ENCODE measurements around the gene C22orf31.

C22orf31 gene

DNA sequence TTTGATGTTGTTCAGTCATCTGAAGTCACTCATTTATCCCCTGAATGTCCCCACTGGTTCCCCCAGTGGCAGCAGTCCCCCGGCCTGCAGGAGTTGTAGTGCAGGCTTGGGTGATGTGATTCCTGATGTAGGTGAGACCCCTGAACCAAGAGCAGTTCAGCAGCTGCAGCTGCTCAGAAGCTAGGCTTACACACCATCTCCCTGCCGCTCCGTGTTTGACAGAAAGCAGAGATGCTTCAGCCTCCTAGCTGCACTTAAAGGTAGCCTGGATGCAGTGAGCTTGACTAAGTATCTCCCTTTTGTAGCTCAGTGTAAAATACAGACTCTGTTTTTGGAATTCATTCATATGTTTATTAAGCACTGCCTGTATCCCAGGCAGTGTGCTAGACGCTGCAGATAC, 47.3 kb downstream of the C22orf31 start:
- Mint-ChIP-seq H3K36me3 (peaks cover 8% of the 10 kb centered on the region), H3K4me1 (peaks cover 8% of the 10 kb centered on the region), H3K27ac (no peak overlapping the region), H3K4me3 (no peak overlapping the region), H3K27me3 (peaks cover 9% of the 10 kb centered on the region), H3K9me3 (peaks cover 5% of the 10 kb centered on the region)
- ATAC-seq (ENCODE audit: low read depth), result no peak
- no peak for DNase-seq (ENCODE audit: low spot score in 2 of 2)

DNA sequence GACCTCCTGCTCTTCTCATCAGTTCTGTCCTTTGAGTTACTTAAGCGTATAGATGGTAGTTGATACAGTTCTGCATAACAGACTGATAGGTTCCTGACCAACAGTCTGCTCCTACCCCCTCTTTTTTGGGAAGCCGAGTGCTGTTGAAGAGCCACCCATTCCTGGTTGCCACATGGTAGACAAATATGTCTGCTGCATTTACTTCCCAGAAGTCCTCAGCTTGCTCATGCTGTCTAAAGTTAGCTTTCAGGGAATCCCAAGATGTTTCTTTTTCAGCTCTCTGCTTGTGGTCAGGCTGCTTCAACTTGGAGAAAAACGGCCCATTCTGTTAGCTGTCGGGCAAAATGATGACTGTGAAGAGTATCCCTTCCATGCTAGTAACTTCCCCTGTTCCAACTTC, 48.7 kb downstream of the C22orf31 start:
- Mint-ChIP-seq H3K9me3 (peaks cover under 1% of the 10 kb centered on the region), H3K27ac (no peak overlapping the region), H3K4me3 (no peak overlapping the region), H3K27me3 (peaks cover 8% of the 10 kb centered on the region), H3K4me1 (peaks cover 8% of the 10 kb centered on the region), H3K36me3 (peaks cover 3% of the 10 kb centered on the region)
- ATAC-seq (ENCODE audit: low read depth), result no peak
- no peak for DNase-seq (ENCODE audit: low spot score in 2 of 2)

DNA sequence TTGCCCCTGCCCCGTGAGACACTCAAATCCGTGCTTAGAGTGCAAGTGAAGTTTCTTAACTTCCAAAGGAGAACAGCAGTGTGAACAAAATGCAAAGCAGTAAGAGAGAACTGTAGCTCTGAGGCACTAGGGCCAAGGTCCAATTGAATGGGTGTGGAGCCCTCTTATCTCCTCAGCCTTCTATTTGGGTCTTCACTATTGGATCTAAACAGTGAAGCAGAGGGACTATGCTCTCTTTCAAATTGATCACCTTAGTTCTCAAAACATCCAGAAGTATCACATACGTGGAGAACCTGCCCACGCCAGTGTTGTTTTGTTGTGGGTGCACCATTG, 49.6 kb downstream of the C22orf31 start:
- ATAC-seq (ENCODE audit: low read depth) (no peak), DNase-seq (ENCODE audit: low spot score in 2 of 2) (no peak)
- peaks cover 8% of the 10 kb centered on the region for H3K4me1 Mint-ChIP-seq
- no peak overlapping the region for H3K27ac Mint-ChIP-seq
- no peak overlapping the region for H3K4me3 Mint-ChIP-seq
- no peaks in the 10 kb centered on the region for H3K9me3 Mint-ChIP-seq
- peaks cover 2% of the 10 kb centered on the region for H3K36me3 Mint-ChIP-seq
- H3K27me3 Mint-ChIP-seq, result peaks cover 8% of the 10 kb centered on the region

DNA sequence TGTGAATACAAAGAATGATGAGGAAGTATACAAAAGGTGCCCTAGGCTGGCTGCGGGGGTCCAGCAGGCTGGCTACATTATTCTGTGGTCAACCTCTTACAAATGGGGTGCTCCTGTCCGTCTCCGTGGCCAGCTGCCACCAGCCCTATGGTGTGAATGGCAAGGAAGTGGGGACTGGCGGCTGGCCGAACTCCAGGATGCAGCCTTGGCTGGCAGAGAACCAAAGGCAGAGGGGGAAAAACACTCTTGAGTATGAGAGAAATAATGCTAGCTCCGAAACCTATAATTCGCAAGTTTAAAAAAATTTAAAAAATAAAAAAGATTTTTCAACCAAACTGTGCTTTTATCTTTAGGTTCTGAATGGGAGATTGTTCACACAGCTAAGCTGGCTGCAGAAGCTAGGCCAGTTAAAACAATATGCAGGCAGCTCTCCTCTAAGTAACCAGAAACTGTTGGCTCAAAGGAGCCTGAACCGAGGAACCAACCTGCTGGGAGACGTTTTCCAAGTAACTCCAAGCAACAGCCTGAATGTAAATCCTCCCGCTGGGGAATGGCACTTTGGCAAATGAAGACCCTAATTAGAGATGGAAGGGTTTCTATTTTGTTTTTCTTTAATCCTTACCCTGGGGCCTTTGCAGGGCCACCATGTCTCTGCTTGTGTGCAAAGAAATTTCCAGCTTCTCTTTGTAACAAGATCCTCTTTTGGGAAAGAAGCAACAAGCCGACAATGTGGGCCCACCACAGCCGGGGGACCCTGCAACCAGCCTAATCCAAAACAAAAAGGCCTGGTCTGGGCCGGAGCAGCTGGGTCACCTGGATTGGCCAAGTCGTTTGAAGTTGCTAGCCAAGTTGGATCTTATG, 50.2 kb downstream of the C22orf31 start:
- H3K9me3 Mint-ChIP-seq, result no peaks in the 10 kb centered on the region

DNA sequence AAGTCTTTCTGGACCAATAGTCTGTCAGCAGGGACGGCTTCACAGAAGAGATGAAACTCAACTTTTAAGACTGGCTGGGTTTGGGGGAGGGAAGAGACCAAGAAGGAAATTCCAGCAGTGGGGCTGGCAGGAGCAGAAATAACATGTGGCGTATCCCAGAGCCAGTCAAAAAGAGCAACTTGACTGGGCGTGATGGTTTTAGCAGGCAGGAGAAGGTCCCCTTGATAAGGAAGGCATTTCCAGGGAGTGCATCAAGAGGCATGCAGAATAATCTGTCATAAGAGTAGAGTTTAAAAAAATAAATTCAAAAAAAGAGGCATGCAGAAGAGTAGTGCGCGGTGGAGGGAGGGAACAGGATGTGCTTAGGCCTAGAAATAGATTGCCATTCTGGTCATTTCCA, 52.5 kb downstream of the C22orf31 start:
- no peak for ATAC-seq (ENCODE audit: low read depth)

More for the DNA sequence above, 50.2 kb downstream of the C22orf31 start:
- Mint-ChIP-seq H3K27me3 (peaks cover 11% of the 10 kb centered on the region), H3K36me3 (peaks cover 2% of the 10 kb centered on the region), H3K4me3 (no peak overlapping the region), H3K4me1 (peaks cover 6% of the 10 kb centered on the region), H3K27ac (no peak overlapping the region)
- ATAC-seq (ENCODE audit: low read depth) (no peak), DNase-seq (ENCODE audit: low spot score in 2 of 2) (no peak)

More for the DNA sequence above, 52.5 kb downstream of the C22orf31 start:
- Mint-ChIP-seq H3K27me3 (peaks cover 18% of the 10 kb centered on the region), H3K9me3 (no peaks in the 10 kb centered on the region), H3K36me3 (peaks cover 2% of the 10 kb centered on the region), H3K4me1 (no peaks in the 10 kb centered on the region), H3K4me3 (no peak overlapping the region), H3K27ac (no peak overlapping the region)
- DNase-seq (ENCODE audit: low spot score in 2 of 2), result no peak
